Gastrocnemius medialis (tissue), 4 donors: ENCODE results near the gene PPARG.

Source experiments
- CTCF ChIP-seq, 5 experiments: fragments of 450-650 bp in 3 of 5; fragments of 200-600 bp in 2 of 5; sonication (generic) in 2 of 5; IDR thresholded peaks in 4 of 5; conservative IDR thresholded peaks in 1 of 5; 1 replicate in 4 of 5; 2 replicates in 1 of 5; pipeline ENCODE4 v1.5.1; 2016 to 2019; ENCODE audit warnings: antibody characterized with exemption in 5 of 5, mild to moderate bottlenecking in 3 of 5, moderate library complexity in 3 of 5
- POLR2A ChIP-seq, 2 donors: fragments of 450-650 bp; IDR thresholded peaks; one replicate each; pipeline ENCODE4 v1.6.1; 2017; ENCODE audit warnings: antibody characterized with exemption in 2 of 2, mild to moderate bottlenecking in 2 of 2, moderate library complexity in 2 of 2

GRCh38 chr3:12285003-12285555 lies 3.8 kb upstream of the PPARG start:
- TF ChIP-seq CTCF (IDR thresholded peaks at IDR 0.05 in 4 of 5, conservative IDR thresholded peaks at IDR 0.05 in 1 of 5) (no peak), POLR2A (IDR thresholded peaks at IDR 0.05) (no peak)
